KMS-11 (cell line): ENCODE data around the gene CTAG2.

ENCODE experiments used
- H2AFZ ChIP-seq: fragments of 200-600 bp; sonication (generic); 2 replicates; pipeline ENCODE4 v1.6.1; 2016; ENCODE audit warnings: antibody characterized with exemption, mixed run types, low read depth
- H3K27ac ChIP-seq: fragments of 200-600 bp; sonication (generic); 2 replicates; pipeline ENCODE4 v1.6.1; 2016; ENCODE audit warnings: mild to moderate bottlenecking, mixed run types
- H3K27me3 ChIP-seq: fragments of 200-600 bp; sonication (generic); 2 replicates; pipeline ENCODE4 v1.6.1; 2017; ENCODE audit warnings: mild to moderate bottlenecking, low read depth, mixed run types, moderate library complexity; ENCODE audit not compliant: insufficient read depth
- H3K36me3 ChIP-seq: fragments of 200-600 bp; sonication (generic); 2 replicates; pipeline ENCODE4 v1.6.1; 2017; ENCODE audit warnings: mild to moderate bottlenecking, mixed run types; ENCODE audit not compliant: insufficient read depth
- H3K4me1 ChIP-seq: fragments of 200-600 bp; sonication (generic); 2 replicates; pipeline ENCODE4 v1.6.1; 2016; ENCODE audit warnings: mild to moderate bottlenecking, low read depth, mixed run types; ENCODE audit not compliant: poor library complexity, severe bottlenecking
- H3K4me2 ChIP-seq: fragments of 200-600 bp; sonication (generic); 2 replicates; pipeline ENCODE4 v1.7.0; 2016; ENCODE audit warnings: mild to moderate bottlenecking, mixed run types
- H3K4me3 ChIP-seq: fragments of 200-600 bp; sonication (generic); IDR thresholded peaks from 2 replicates; pipeline ENCODE4 v1.6.1; 2017; ENCODE audit warnings: low read depth, low read length, mixed read lengths; ENCODE audit not compliant: insufficient read depth
- H3K79me2 ChIP-seq: fragments of 200-600 bp; sonication (generic); 2 replicates; pipeline ENCODE4 v1.6.1; 2016; ENCODE audit warnings: low read depth, mixed run types; ENCODE audit not compliant: insufficient read depth
- H3K9ac ChIP-seq: fragments of 200-600 bp; sonication (generic); 2 replicates; pipeline ENCODE4 v1.6.1; 2016; ENCODE audit warnings: mild to moderate bottlenecking, mixed run types
- H4K20me1 ChIP-seq: fragments of 200-600 bp; sonication (generic); 2 replicates; pipeline ENCODE4 v1.6.1; 2016; ENCODE audit warnings: mild to moderate bottlenecking, mixed run types; ENCODE audit not compliant: insufficient read depth
- TF ChIP-seq, protein P1 (sequence below): fragments of 200-600 bp; sonication (generic); conservative IDR thresholded peaks from 2 replicates; pipeline ENCODE4 v1.6.1; 2017; ENCODE audit warnings: low read depth, mild to moderate bottlenecking, antibody characterized with exemption, low read length, moderate library complexity, mixed read lengths

CTAG2 gene

DNA sequence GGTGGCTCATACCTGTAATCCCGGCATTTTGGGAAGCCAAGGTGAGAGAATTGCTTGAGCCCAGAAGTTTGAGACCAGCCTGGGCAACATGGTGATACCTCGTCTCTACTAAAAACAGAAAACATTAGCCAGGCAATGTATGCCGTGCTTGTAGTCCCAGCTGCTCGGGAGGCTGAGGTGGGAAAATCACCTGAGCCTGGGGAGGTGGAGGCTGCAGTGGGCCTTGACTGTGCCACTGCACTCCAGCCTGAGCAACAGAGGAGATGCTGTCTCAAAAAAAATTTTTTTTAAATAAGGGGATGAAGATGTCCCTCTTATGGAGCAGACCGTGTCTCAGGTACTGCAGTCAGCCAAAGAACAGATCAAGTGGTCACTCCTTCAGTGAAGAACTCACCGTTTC lies 47.8 kb downstream of the CTAG2 start:
- Histone ChIP-seq H3K4me2 (no peak overlapping the region), H3K79me2 (no peaks in the 10 kb centered on the region), H3K27ac (no peak overlapping the region), H4K20me1 (no peaks in the 10 kb centered on the region), H3K4me3 (no peak overlapping the region), H3K36me3 (no peaks in the 10 kb centered on the region), H3K27me3 (no peaks in the 10 kb centered on the region), H2AFZ (no peak overlapping the region), H3K4me1 (no peaks in the 10 kb centered on the region), H3K9ac (no peak overlapping the region)
- TF ChIP-seq, protein P1, sequence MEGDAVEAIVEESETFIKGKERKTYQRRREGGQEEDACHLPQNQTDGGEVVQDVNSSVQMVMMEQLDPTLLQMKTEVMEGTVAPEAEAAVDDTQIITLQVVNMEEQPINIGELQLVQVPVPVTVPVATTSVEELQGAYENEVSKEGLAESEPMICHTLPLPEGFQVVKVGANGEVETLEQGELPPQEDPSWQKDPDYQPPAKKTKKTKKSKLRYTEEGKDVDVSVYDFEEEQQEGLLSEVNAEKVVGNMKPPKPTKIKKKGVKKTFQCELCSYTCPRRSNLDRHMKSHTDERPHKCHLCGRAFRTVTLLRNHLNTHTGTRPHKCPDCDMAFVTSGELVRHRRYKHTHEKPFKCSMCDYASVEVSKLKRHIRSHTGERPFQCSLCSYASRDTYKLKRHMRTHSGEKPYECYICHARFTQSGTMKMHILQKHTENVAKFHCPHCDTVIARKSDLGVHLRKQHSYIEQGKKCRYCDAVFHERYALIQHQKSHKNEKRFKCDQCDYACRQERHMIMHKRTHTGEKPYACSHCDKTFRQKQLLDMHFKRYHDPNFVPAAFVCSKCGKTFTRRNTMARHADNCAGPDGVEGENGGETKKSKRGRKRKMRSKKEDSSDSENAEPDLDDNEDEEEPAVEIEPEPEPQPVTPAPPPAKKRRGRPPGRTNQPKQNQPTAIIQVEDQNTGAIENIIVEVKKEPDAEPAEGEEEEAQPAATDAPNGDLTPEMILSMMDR: no peak

DNA sequence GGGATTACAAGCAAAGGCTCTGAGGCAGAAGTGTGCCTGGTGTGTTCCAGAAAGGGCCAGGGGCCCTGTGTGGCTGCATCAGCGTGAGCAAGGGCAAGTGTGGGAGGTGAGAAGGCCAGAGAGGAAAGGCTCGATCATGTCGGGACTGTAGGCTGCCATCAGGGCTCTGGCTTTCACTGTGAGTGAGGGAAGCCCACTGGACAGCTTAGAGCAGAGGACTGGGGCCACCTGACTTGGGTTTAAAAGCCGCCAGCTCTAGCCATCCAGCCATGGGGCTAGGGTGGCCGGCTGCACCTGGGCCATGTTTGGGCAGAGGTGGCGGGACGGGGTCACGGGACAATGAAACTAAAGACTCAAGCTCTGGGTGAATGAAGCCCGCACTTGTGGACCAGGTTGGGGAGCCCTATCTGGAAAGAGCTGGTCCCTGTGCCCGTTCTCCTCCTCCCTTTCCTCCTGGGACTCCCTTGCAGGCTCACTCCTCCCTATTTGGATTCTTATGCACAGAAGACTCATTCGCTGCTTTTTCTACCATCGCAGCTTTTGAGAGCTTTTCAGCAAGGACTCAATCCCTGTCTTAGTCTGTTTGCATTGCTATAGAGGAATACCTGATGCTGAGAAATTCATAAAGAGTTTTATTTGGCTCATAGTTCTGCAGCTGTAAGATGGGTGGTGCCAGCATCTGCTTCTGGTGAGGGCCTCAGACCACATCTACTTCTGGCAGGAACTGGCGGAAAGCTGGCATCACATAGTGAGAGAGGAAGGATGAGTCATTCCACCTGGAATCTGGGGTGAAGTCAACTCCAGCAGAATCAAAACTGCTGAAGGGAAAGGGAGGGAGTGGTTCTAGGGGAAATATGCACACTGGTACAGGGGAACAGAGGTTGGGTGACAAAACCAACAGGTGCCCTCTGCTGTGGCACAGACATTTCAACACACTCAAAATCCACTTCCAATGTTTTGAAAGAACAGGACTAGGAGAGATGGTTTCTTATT lies 49.6 kb downstream of the CTAG2 start:
- Histone ChIP-seq H3K27ac (no peak overlapping the region), H3K9ac (no peak overlapping the region), H3K27me3 (no peaks in the 10 kb centered on the region), H4K20me1 (no peaks in the 10 kb centered on the region), H3K36me3 (no peaks in the 10 kb centered on the region), H3K4me2 (no peak overlapping the region), H3K4me1 (no peaks in the 10 kb centered on the region), H3K4me3 (no peak overlapping the region), H3K79me2 (no peaks in the 10 kb centered on the region), H2AFZ (no peak overlapping the region)
- TF ChIP-seq, protein P1: no peak

DNA sequence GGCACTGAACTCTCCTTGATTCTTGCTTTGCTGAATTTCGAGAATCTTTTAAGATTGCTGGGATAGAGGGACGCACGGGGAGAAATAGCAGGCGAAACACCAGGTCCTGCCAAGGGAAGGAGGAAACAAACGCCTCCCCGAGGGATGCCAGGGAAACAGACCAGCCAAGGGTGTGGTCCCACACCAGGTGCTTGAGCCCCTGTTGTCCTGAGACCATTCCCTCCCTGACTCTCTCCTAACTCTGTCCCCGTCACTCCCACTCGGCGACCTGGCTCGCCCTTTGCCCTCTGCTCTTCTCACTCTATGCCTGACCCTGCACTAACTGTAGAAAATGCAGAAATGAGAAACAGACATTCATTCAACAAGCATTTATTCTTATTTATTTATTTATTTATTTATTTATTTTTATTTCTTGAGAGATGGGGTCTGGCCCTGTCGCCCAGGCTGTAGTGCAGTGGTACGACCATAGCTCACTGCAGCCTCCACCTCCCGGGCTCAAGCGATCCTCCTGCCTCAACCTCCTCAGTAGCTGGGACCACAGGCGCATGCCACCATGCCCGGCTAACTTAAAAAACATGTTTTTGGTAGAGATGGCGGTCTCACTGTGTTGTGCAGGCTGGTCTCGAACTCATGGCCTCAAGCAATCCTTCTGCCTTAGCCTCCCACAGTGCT lies 50.5 kb downstream of the CTAG2 start:
- Histone ChIP-seq H3K4me2 (no peak overlapping the region), H3K36me3 (no peaks in the 10 kb centered on the region), H2AFZ (no peak overlapping the region), H3K79me2 (no peaks in the 10 kb centered on the region), H4K20me1 (no peaks in the 10 kb centered on the region), H3K9ac (no peak overlapping the region), H3K27ac (no peak overlapping the region), H3K4me1 (no peaks in the 10 kb centered on the region), H3K4me3 (no peak overlapping the region), H3K27me3 (no peaks in the 10 kb centered on the region)
- TF ChIP-seq, protein P1: no peak

DNA sequence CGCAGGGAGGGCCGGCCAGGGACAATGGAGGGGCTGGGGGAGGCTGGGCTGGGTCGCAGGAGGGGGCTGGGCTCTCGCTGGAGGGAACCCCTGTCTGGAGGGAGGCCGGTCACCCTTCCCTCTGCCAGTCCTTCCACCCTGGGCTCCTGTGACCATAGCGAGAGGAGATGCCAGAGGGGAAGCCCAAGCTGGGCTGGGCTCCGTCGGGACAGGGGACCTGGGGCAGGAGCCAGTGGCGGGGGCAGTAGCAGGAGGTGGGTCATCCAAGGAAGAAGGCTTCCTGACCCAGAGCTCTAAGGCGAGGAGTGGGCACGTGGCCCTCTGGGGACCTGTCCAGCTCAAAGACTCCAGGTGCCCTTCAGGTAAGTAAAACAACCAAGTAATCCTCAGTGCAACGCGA lies 51.2 kb downstream of the CTAG2 start:
- H3K4me1 ChIP-seq: no peaks in the 10 kb centered on the region
- no peaks in the 10 kb centered on the region for H3K27me3 ChIP-seq
- no peaks in the 10 kb centered on the region for H4K20me1 ChIP-seq
- no peak overlapping the region for H3K27ac ChIP-seq
- H2AFZ ChIP-seq: no peak overlapping the region
- no peak overlapping the region for H3K9ac ChIP-seq
- H3K36me3 ChIP-seq: no peaks in the 10 kb centered on the region
- no peak overlapping the region for H3K4me2 ChIP-seq
- TF ChIP-seq, protein P1: no peak
- H3K4me3 ChIP-seq: no peak overlapping the region
- no peaks in the 10 kb centered on the region for H3K79me2 ChIP-seq
